ENCODE results near the gene PAX7.

PAX7 gene

GRCh38 chr1:18781031-18781430, 150.4 kb downstream of the PAX7 start:
- H3K27me3 ChIP-seq (ENCODE audit: control insufficient read depth in 1 of 2, insufficient read depth in 2 of 2, low read length in 2 of 2): peaks cover 0 to 28% of the 10 kb centered on the region in 2 donors
- H3K4me3 ChIP-seq (ENCODE audit: low read depth in 1 of 2, low read length in 2 of 2): no peak overlapping the region
- no peak overlapping the region for H3K9ac ChIP-seq (ENCODE audit: low read length)
- no peaks in the 10 kb centered on the region for H3K36me3 ChIP-seq (ENCODE audit: insufficient read depth, low read length)
- no peak overlapping the region for H3K27ac ChIP-seq (ENCODE audit: low read depth, low read length)
- H3K9me3 ChIP-seq (ENCODE audit: low read length): no peaks in the 10 kb centered on the region
- no peaks in the 10 kb centered on the region for H3K4me1 ChIP-seq (ENCODE audit: insufficient read depth, low read length)

GRCh38 chr1:18783705-18784481, 153.2 kb downstream of the PAX7 start:
- Histone ChIP-seq H3K36me3 (ENCODE audit: insufficient read depth, low read length) (no peaks in the 10 kb centered on the region), H3K4me3 (ENCODE audit: low read depth in 1 of 2, low read length in 2 of 2) (no peak overlapping the region), H3K9ac (ENCODE audit: low read length) (no peak overlapping the region), H3K9me3 (ENCODE audit: low read length) (no peaks in the 10 kb centered on the region), H3K27ac (ENCODE audit: low read depth, low read length) (no peak overlapping the region), H3K27me3 (ENCODE audit: control insufficient read depth in 1 of 2, insufficient read depth in 2 of 2, low read length in 2 of 2) (peaks cover 0 to 20% of the 10 kb centered on the region in 2 donors), H3K4me1 (ENCODE audit: insufficient read depth, low read length) (no peaks in the 10 kb centered on the region)

DNA sequence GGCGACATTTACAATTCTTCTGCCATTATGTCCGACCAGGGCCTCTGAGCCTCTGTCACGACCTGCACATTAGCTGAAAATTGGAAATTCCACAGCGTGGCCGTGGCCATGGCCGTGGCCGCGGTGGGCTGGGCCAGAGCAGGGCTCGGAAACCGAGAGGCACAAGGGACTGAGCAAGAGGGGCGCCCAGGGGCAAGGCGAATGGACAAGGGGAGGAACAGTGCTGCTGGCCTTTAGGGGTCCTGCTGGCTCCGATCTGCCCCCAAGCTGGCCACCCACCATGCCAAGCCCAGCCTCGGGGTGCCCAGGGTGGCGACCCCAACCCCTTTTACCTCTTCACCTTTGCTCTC, 153.8 kb downstream of the PAX7 start:
- Histone ChIP-seq H3K27me3 (ENCODE audit: control insufficient read depth in 1 of 2, insufficient read depth in 2 of 2, low read length in 2 of 2) (peaks cover 0 to 19% of the 10 kb centered on the region in 2 donors), H3K27ac (ENCODE audit: low read depth, low read length) (no peak overlapping the region), H3K9ac (ENCODE audit: low read length) (no peak overlapping the region), H3K9me3 (ENCODE audit: low read length) (no peaks in the 10 kb centered on the region), H3K4me3 (ENCODE audit: low read depth in 1 of 2, low read length in 2 of 2) (no peak overlapping the region), H3K4me1 (ENCODE audit: insufficient read depth, low read length) (no peaks in the 10 kb centered on the region), H3K36me3 (ENCODE audit: insufficient read depth, low read length) (no peaks in the 10 kb centered on the region)

GRCh38 chr1:18786149-18786548, 155.5 kb downstream of the PAX7 start:
- Histone ChIP-seq H3K36me3 (ENCODE audit: insufficient read depth, low read length) (no peaks in the 10 kb centered on the region), H3K27me3 (ENCODE audit: control insufficient read depth in 1 of 2, insufficient read depth in 2 of 2, low read length in 2 of 2) (peaks cover 0 to 19% of the 10 kb centered on the region in 2 donors), H3K27ac (ENCODE audit: low read depth, low read length) (no peak overlapping the region), H3K9me3 (ENCODE audit: low read length) (no peaks in the 10 kb centered on the region), H3K4me1 (ENCODE audit: insufficient read depth, low read length) (no peaks in the 10 kb centered on the region), H3K9ac (ENCODE audit: low read length) (no peak overlapping the region), H3K4me3 (ENCODE audit: low read depth in 1 of 2, low read length in 2 of 2) (no peak overlapping the region)

DNA sequence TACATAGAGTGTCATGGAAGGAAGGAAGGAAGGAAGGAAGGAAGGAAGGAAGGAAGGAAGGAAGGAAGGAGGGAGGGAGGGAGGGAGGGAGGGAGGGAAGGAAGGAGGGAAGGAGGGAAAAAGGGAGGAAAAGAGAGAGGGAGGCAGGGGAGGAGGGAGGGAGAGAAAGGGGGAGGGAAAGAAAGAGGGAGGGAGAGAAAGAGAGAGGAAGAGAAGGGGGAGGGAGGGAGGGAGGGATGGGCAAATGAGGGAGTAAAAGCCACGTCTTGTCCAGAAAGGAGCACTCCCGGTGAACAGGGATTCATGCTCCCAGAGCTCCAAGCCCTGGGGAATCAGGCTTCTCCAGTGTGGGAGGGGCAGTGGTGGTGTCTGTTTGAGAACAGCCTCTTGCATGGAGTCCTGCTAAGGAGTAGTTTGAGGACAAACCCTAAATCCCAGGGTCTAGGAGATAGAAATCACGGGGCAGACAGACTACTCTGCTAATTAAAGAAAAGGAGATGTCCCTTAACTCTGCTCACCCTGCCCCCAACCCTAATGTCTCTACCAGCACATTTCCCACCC, 157.3 kb downstream of the PAX7 start:
- Histone ChIP-seq H3K36me3 (ENCODE audit: insufficient read depth, low read length) (no peaks in the 10 kb centered on the region), H3K27me3 (ENCODE audit: control insufficient read depth in 1 of 2, insufficient read depth in 2 of 2, low read length in 2 of 2) (peaks cover 0 to 21% of the 10 kb centered on the region in 2 donors), H3K9ac (ENCODE audit: low read length) (no peak overlapping the region)

GRCh38 chr1:18789246-18789645, 158.6 kb downstream of the PAX7 start:
- H3K4me1 ChIP-seq (ENCODE audit: insufficient read depth, low read length): no peaks in the 10 kb centered on the region
- no peak overlapping the region for H3K9ac ChIP-seq (ENCODE audit: low read length)
- peaks cover 7% of the 10 kb centered on the region for H3K9me3 ChIP-seq (ENCODE audit: low read length)
- H3K27me3 ChIP-seq (ENCODE audit: control insufficient read depth in 1 of 2, insufficient read depth in 2 of 2, low read length in 2 of 2): peaks cover 0 to 16% of the 10 kb centered on the region in 2 donors
- no peak overlapping the region for H3K27ac ChIP-seq (ENCODE audit: low read depth, low read length)
- H3K4me3 ChIP-seq (ENCODE audit: low read depth in 1 of 2, low read length in 2 of 2): no peak overlapping the region
- H3K36me3 ChIP-seq (ENCODE audit: insufficient read depth, low read length): no peaks in the 10 kb centered on the region

More for the DNA sequence above, 157.3 kb downstream of the PAX7 start:
- H3K4me1 ChIP-seq (ENCODE audit: insufficient read depth, low read length): no peaks in the 10 kb centered on the region
- H3K4me3 ChIP-seq (ENCODE audit: low read depth in 1 of 2, low read length in 2 of 2): no peak overlapping the region
- no peak overlapping the region for H3K27ac ChIP-seq (ENCODE audit: low read depth, low read length)
- peaks cover 6% of the 10 kb centered on the region for H3K9me3 ChIP-seq (ENCODE audit: low read length)

DNA sequence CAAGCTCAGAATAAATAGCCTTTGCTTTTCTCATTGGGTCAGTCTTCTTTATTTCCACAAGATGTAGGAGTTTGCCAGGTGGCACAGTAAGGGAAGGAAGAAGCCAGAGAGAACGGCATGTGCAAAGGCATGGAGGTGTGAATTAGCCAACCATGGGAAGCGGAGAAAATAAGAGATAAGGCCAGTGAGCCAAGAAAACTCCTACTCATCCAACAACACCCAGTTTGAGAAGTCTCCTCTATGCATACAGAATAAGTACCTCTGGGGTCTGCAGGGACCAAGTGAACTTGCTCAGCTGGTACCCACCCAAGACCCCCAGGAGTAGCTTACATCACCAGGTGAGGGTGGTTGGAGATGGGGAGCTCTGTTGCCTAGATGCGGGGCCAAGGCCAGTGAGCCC, 162.1 kb downstream of the PAX7 start:
- Histone ChIP-seq H3K36me3 (ENCODE audit: insufficient read depth, low read length) (no peaks in the 10 kb centered on the region), H3K4me3 (ENCODE audit: low read depth in 1 of 2, low read length in 2 of 2) (no peak overlapping the region), H3K27me3 (ENCODE audit: control insufficient read depth in 1 of 2, insufficient read depth in 2 of 2, low read length in 2 of 2) (peaks cover 0 to 10% of the 10 kb centered on the region in 2 donors), H3K9ac (ENCODE audit: low read length) (no peak overlapping the region), H3K9me3 (ENCODE audit: low read length) (peaks cover 7% of the 10 kb centered on the region), H3K4me1 (ENCODE audit: insufficient read depth, low read length) (no peaks in the 10 kb centered on the region), H3K27ac (ENCODE audit: low read depth, low read length) (no peak overlapping the region)

GRCh38 chr1:18793164-18793563, 162.5 kb downstream of the PAX7 start:
- peaks cover 0 to 10% of the 10 kb centered on the region in 2 donors for H3K27me3 ChIP-seq (ENCODE audit: control insufficient read depth in 1 of 2, insufficient read depth in 2 of 2, low read length in 2 of 2)
- H3K27ac ChIP-seq (ENCODE audit: low read depth, low read length): no peak overlapping the region
- no peaks in the 10 kb centered on the region for H3K4me1 ChIP-seq (ENCODE audit: insufficient read depth, low read length)
- peaks cover 7% of the 10 kb centered on the region for H3K9me3 ChIP-seq (ENCODE audit: low read length)
- no peak overlapping the region for H3K4me3 ChIP-seq (ENCODE audit: low read depth in 1 of 2, low read length in 2 of 2)
- no peaks in the 10 kb centered on the region for H3K36me3 ChIP-seq (ENCODE audit: insufficient read depth, low read length)
- H3K9ac ChIP-seq (ENCODE audit: low read length): no peak overlapping the region

DNA sequence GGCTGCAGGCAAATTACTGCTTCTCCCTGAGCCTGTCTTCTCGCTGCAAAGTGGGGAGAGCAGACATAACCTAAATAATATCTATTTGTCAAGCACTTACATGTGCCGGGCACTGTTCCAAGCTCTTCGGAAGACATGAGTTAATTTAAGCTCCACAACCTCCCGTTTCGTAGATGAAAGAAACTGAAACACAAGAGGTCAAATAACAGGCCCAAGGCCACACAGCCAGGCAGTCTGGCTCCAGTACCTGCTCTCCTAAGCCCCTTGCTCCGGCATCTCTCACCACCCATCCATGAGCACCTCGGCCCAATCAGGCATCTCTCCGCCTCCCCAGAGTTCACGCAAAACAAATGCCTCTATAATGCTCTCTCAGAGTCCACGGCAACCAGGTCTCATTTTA, 163.4 kb downstream of the PAX7 start:
- Histone ChIP-seq H3K27me3 (ENCODE audit: control insufficient read depth in 1 of 2, insufficient read depth in 2 of 2, low read length in 2 of 2) (peaks cover 0 to 10% of the 10 kb centered on the region in 2 donors), H3K36me3 (ENCODE audit: insufficient read depth, low read length) (no peaks in the 10 kb centered on the region), H3K27ac (ENCODE audit: low read depth, low read length) (no peak overlapping the region), H3K9me3 (ENCODE audit: low read length) (peaks cover 7% of the 10 kb centered on the region), H3K4me1 (ENCODE audit: insufficient read depth, low read length) (no peaks in the 10 kb centered on the region), H3K9ac (ENCODE audit: low read length) (no peak overlapping the region), H3K4me3 (ENCODE audit: low read depth in 1 of 2, low read length in 2 of 2) (no peak overlapping the region)

DNA sequence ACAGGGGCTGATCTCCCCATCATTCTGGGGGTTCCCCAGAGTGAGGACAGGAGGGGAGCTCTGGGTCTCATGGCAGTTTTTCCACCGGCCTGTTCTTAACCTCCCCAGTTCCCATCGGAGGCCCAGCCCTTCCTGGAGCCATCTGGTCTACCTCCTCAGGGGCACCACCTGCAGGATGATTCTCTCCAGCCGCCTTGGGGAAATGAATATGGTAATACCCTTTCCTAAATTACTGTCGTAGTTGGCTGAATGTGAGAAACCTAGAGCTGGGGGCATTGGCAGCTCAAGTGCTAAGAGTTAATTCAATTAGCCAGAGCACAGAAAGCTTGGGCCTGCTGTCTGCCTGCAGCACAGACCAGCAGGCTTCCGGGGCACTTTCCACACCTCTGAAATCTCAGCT, 163.9 kb downstream of the PAX7 start:
- Histone ChIP-seq H3K9me3 (ENCODE audit: low read length) (peaks cover 7% of the 10 kb centered on the region), H3K4me1 (ENCODE audit: insufficient read depth, low read length) (no peaks in the 10 kb centered on the region), H3K36me3 (ENCODE audit: insufficient read depth, low read length) (no peaks in the 10 kb centered on the region), H3K9ac (ENCODE audit: low read length) (no peak overlapping the region), H3K27me3 (ENCODE audit: control insufficient read depth in 1 of 2, insufficient read depth in 2 of 2, low read length in 2 of 2) (peaks cover 0 to 10% of the 10 kb centered on the region in 2 donors), H3K27ac (ENCODE audit: low read depth, low read length) (no peak overlapping the region), H3K4me3 (ENCODE audit: low read depth in 1 of 2, low read length in 2 of 2) (no peak overlapping the region)

GRCh38 chr1:18795002-18795689, 164.5 kb downstream of the PAX7 start:
- Histone ChIP-seq H3K4me3 (ENCODE audit: low read depth in 1 of 2, low read length in 2 of 2) (no peak overlapping the region), H3K9me3 (ENCODE audit: low read length) (peaks cover 7% of the 10 kb centered on the region), H3K36me3 (ENCODE audit: insufficient read depth, low read length) (no peaks in the 10 kb centered on the region), H3K27ac (ENCODE audit: low read depth, low read length) (no peak overlapping the region), H3K4me1 (ENCODE audit: insufficient read depth, low read length) (no peaks in the 10 kb centered on the region), H3K9ac (ENCODE audit: low read length) (no peak overlapping the region), H3K27me3 (ENCODE audit: control insufficient read depth in 1 of 2, insufficient read depth in 2 of 2, low read length in 2 of 2) (peaks cover 0 to 10% of the 10 kb centered on the region in 2 donors)

All from muscle layer of colon (tissue), 2 donors.